HT-29 (cell line): ENCODE measurements around the gene METAP1D. TPM values are rescaled to one million over a fixed set of nuclear protein-coding genes. Genes with fewer than 3 reads are reported as not detected.

Source experiments
- DNase-seq: peaks from one replicate; pipeline ENCODE4 v3.0.0-alpha.2; 2015; ENCODE audit warnings: low spot score
- total RNA-seq: library from RNA; depleted of rRNA; stranded (reverse); fragments of >200 nt; shearing (Covaris generic); gene quantifications from 2 replicates; pipeline ENCODE4 v1.2.3, GENCODE V29; 2014

METAP1D gene
- total RNA-seq, 1 experiment from 2014 or later: 8.5 TPM

GRCh38 chr2:172080641-172081220 is 81.0 kb downstream of the METAP1D start:
- no peak for DNase-seq

GRCh38 chr2:172081221-172082022 is 81.7 kb downstream of the METAP1D start:
- DNase-seq: no peak

DNA sequence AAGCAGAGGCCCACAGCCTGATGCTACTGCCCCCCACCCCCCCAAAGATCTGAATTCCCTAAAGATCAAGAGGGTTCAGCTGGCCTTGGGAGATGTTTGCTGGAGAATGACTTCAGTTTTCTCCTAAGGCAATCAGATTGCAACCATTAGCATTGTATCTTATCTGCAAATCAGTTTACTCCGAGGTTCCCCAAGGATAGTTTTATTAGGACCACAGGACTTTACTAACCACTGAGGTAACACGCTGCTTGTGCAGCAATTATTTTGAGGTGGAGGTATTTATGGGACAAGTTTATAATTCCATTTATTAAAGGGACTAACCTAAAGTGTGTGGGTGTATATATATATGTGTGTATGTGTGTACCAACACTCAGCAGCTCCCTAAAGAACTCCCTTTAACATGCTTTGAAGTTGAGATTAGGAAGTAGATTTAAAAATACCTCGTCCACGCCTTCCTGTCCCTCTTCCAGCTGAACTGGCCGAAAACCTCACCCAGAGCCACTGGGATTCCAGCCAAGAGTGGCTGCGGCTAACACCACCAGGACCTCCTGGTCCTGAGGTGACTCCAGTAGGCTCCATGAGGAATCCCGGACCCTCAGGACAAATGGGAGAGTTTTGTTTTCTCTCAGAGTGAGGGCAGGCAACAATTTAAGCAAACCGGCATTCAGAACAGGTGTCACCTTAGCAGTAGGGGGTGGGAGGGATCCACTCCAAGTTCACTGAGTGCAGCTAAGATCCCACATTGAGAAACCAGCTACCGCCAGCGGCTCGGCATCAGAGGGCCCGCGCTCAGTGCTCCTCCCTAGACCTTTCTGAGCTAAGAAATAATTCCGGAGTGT is 82.6 kb downstream of the METAP1D start:
- no peak for DNase-seq

DNA sequence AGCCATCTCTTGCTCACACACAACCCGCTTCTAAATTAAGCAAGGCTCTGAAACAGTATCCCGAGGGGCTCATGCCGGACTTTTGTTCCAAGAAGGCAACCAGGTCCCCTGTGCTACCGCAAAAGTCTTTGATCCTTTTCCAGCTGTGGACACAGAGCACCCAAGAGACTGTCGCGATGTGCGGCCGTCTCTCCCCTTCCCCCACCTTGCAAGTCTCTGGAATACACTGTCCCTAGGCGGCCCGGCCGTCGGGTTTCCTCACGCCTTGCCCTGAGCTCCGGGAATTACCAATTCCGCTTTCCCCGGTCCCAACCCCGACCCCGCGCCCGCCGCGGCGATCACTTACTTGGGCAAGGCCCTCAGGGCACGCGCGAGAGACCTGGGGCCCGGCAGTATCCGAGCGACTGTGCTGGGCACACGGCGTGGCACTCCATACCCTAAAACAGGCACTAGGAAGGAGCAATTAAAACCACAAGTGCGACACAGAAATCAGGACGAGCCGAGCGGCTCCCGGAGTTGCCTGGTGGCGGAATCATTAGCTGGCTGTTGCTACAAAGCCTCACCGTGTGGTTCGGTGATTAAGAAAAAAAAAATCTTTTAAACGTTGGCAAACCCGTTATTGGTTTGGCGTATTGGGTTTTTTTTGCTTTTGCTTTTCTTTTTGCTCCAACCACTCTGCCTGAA is 83.3 kb downstream of the METAP1D start:
- no peak for DNase-seq

- no peak for DNase-seq
Observed at GRCh38 chr2:172083628-172084394, 84.1 kb downstream of the METAP1D start.

DNA sequence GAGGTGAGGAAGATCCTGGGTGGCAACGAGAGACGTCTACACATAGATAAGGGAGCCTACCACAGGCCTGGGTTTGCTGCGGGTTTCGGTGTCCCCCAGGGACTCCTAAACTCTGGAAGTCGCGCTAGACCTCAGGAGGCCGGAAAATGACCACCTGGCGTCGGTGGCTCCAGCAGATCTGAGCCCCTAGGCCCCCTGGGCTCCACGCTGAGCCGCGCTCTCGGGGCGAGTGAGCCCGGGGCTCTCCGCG is 84.6 kb downstream of the METAP1D start:
- no peak for DNase-seq

GRCh38 chr2:172084645-172085459 is 85.1 kb downstream of the METAP1D start:
- DNase-seq: peak; percentile 88

DNA sequence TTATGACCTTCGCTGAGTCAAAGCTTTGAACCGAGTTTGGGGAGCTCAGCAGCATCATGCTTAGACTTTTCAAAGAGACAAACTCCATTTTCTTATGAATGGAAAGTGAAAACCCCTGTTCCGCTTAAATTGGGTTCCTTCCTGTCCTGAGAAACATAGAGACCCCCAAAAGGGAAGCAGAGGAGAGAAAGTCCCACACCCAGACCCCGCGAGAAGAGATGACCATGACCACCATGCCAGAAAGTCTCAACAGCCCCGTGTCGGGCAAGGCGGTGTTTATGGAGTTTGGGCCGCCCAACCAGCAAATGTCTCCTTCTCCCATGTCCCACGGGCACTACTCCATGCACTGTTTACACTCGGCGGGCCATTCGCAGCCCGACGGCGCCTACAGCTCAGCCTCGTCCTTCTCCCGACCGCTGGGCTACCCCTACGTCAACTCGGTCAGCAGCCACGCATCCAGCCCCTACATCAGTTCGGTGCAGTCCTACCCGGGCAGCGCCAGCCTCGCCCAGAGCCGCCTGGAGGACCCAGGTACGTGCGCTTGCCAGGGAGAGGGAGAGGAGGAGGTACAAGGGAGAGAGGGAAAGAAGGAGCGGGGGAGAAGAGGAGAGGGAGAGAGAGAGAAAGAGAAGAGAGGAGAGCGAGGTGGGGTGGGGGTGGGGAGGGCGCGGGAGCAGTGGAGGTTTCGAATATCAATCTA is 85.9 kb downstream of the METAP1D start, which contains the start of gene DLX1:
DLX1 (plus strand) TSS at position 48 of the 700 bp plus-strand sequence; CDS start at position 219, 171 bp downstream.
- DNase-seq: no peak

GRCh38 chr2:172086241-172087206 is 86.8 kb downstream of the METAP1D start:
- peak; percentile 48 for DNase-seq

GRCh38 chr2:172087207-172087779 is 87.5 kb downstream of the METAP1D start:
- no peak for DNase-seq

DNA sequence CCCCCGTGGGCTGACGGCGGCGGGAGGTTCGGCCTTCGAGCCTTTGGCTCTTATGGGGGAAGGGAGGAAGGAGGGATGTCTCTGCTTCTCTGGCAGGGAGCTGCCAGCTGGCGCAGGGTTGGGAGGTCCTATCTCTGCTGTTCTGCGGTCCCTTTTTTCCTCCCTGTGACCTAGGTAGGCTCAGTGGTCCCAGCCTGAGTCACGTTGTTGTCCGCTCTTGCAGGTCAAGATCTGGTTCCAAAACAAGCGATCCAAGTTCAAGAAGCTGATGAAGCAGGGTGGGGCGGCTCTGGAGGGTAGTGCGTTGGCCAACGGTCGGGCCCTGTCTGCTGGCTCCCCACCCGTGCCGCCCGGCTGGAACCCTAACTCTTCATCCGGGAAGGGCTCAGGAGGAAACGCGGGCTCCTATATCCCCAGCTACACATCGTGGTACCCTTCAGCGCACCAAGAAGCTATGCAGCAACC is 88.1 kb downstream of the METAP1D start:
- no peak for DNase-seq

GRCh38 chr2:172088245-172089004 is 88.7 kb downstream of the METAP1D start:
- no peak for DNase-seq

DNA sequence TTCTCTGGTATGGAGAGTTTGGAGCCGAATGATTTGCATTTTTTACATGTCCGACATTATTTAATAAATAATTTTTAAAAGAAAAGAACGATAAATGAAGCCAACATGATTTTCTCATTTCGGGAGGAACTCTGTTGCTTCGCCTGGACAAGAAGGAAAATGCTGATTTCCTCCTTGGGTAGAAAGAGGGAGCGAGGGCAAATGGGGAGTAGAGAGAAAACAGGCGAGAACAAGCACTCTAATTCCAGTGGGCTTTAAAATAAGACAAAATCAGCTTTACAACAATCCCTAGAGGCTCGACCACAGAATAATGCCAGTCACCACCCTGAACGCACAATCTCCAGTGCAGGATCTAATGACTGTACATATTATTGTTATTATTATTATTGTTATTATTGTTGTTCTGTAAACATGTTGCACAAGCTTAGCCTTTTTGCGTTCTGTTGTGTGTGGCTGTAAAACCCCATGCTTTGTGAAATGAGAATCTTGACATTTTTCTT is 89.3 kb downstream of the METAP1D start:
- no peak for DNase-seq

- DNase-seq: no peak
Observed at GRCh38 chr2:172089633-172090032, 89.9 kb downstream of the METAP1D start.

GRCh38 chr2:172090044-172090961 is 90.5 kb downstream of the METAP1D start:
- no peak for DNase-seq
